SK-N-DZ (cell line): Measurements from ENCODE around the gene ARID1B. TPM values are rescaled to one million over a fixed set of nuclear protein-coding genes. Genes with fewer than 3 reads are reported as not detected.

Experiments
- DNase-seq: peaks from one replicate; pipeline ENCODE4 v3.0.0-alpha.2; 2015; ENCODE audit warnings: low spot score
- polyA plus RNA-seq, 2 experiments: library from polyadenylated mRNA; depleted of rRNA; stranded (reverse); fragments of >200 nt; gene quantifications; 2 replicates each; pipeline ENCODE4 v1.2.3, GENCODE V29; 2014

The ARID1B gene
- 20.0 and 22.4 TPM in 2 replicates for polyA plus RNA-seq (2014; cell fraction: cytosol; rRNA removed)
- polyA plus RNA-seq (2014; cell fraction: nucleus; rRNA removed), result 19.8 and 26.1 TPM in 2 replicates

GRCh38 chr6:156776840-156777576 is at the start of gene ARID1B:
Gene ARID1B, plus strand, starts transcription at chr6:156777378. Its CDS starts 303 bp downstream, at chr6:156777681.
- DNase-seq, result peak; percentile 83

- no peak for DNase-seq
These were observed 49.3 kb upstream of the ARID1B start for GRCh38 chr6:156727715-156728385.

- no peak for DNase-seq
These were observed 47.9 kb upstream of the ARID1B start for GRCh38 chr6:156729248-156729647.

GRCh38 chr6:156731396-156731795 is 45.8 kb upstream of the ARID1B start:
- DNase-seq, result no peak

GRCh38 chr6:156735751-156736150 is 41.4 kb upstream of the ARID1B start:
- DNase-seq, result no peak

GRCh38 chr6:156740604-156741003 is 36.6 kb upstream of the ARID1B start:
- no peak for DNase-seq

GRCh38 chr6:156741287-156742073 is 35.7 kb upstream of the ARID1B start:
- no peak for DNase-seq

GRCh38 chr6:156747715-156748114 is 29.5 kb upstream of the ARID1B start:
- DNase-seq, result no peak

- no peak for DNase-seq
These were observed 28.7 kb upstream of the ARID1B start for GRCh38 chr6:156748504-156748903.

- no peak for DNase-seq
These were observed 24.4 kb upstream of the ARID1B start for GRCh38 chr6:156752666-156753301.

GRCh38 chr6:156756630-156757610 is 20.3 kb upstream of the ARID1B start:
- no peak for DNase-seq

GRCh38 chr6:156757849-156758248 is 19.3 kb upstream of the ARID1B start:
- DNase-seq, result no peak

GRCh38 chr6:156760377-156760776 is 16.8 kb upstream of the ARID1B start:
- no peak for DNase-seq

- DNase-seq, result no peak
These were observed 14.6 kb upstream of the ARID1B start for GRCh38 chr6:156762547-156762946.

GRCh38 chr6:156765117-156765516 is 12.1 kb upstream of the ARID1B start:
- DNase-seq, result no peak

GRCh38 chr6:156767603-156768467 is 9.3 kb upstream of the ARID1B start:
- DNase-seq, result no peak

GRCh38 chr6:156771047-156771446 is 6.1 kb upstream of the ARID1B start:
- DNase-seq, result no peak

GRCh38 chr6:156771761-156772160 is 5.4 kb upstream of the ARID1B start:
- no peak for DNase-seq

GRCh38 chr6:156773476-156773875 is 3.7 kb upstream of the ARID1B start:
- no peak for DNase-seq
